ENCODE results near the gene FOXA3.

DNA sequence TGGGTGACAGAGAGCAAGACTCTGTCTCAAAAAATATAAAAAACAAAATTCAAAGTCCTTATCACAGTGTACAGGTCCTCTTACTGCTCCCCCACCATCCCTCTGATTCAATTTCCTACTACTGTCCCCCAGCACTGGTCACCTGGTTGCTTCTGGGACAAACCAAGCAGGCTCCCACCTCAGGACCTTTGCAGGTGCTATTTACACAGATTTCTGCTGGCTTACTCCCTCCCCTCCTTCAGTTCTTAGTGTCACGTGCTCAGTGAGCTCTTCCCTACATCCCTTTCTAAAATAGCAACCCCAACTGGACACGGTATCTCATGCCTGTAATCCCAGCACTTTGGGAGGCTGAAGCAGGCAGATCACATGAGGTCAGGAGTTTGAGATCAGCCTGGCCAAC lies 15.8 kb downstream of the FOXA3 start:
- TF ChIP-seq, protein P1, sequence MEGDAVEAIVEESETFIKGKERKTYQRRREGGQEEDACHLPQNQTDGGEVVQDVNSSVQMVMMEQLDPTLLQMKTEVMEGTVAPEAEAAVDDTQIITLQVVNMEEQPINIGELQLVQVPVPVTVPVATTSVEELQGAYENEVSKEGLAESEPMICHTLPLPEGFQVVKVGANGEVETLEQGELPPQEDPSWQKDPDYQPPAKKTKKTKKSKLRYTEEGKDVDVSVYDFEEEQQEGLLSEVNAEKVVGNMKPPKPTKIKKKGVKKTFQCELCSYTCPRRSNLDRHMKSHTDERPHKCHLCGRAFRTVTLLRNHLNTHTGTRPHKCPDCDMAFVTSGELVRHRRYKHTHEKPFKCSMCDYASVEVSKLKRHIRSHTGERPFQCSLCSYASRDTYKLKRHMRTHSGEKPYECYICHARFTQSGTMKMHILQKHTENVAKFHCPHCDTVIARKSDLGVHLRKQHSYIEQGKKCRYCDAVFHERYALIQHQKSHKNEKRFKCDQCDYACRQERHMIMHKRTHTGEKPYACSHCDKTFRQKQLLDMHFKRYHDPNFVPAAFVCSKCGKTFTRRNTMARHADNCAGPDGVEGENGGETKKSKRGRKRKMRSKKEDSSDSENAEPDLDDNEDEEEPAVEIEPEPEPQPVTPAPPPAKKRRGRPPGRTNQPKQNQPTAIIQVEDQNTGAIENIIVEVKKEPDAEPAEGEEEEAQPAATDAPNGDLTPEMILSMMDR (IDR thresholded peaks at IDR 0.05; ENCODE audit: extremely low read depth in 1 of 2, insufficient read depth in 1 of 2, low read depth in 1 of 2, low read length in 2 of 2): no peak
- TF ChIP-seq POLR2A (IDR thresholded peaks at IDR 0.05; ENCODE audit: low read depth, low read length) (no peak), MAX (IDR thresholded peaks at IDR 0.05; ENCODE audit: insufficient read depth, insufficient read length) (no peak), POLR2AphosphoS5 (IDR thresholded peaks at IDR 0.05; ENCODE audit: insufficient read depth, low read depth, low read length) (no peak), MYC (IDR thresholded peaks at IDR 0.05; ENCODE audit: low read depth, low read length) (no peak), EZH2 (IDR thresholded peaks at IDR 0.05; ENCODE audit: borderline replicate concordance, low read depth, low read length, severe bottlenecking) (no peak), JUN (IDR thresholded peaks at IDR 0.05; ENCODE audit: borderline replicate concordance, insufficient read depth, insufficient read length, low read depth) (no peak), FOS (IDR thresholded peaks at IDR 0.05; ENCODE audit: borderline replicate concordance, insufficient read depth, low read length) (no peak), GATA2 (IDR thresholded peaks at IDR 0.05; ENCODE audit: insufficient read depth, insufficient read length, low read depth, low read length) (no peak)
